Measurements from ENCODE around the gene PKNOX2.
A peak's percentile ranks its signal among the peaks of the same experiment; 100 is the strongest.

Gene PKNOX2

GRCh38 chr11:125372911-125373310 is 208.4 kb downstream of the PKNOX2 start:
- Mint-ChIP-seq H3K9me3 (no peaks in the 10 kb centered on the region), H3K4me3 (no peak overlapping the region), H3K36me3 (ENCODE audit: low read depth) (peaks cover 24% of the 10 kb centered on the region), H3K27me3 (ENCODE audit: low read depth, poor library complexity) (no peaks in the 10 kb centered on the region), H3K4me1 (peaks cover 88% of the 10 kb centered on the region), H3K27ac (no peak overlapping the region)
- no peak for DNase-seq
- TF ChIP-seq, protein P1, sequence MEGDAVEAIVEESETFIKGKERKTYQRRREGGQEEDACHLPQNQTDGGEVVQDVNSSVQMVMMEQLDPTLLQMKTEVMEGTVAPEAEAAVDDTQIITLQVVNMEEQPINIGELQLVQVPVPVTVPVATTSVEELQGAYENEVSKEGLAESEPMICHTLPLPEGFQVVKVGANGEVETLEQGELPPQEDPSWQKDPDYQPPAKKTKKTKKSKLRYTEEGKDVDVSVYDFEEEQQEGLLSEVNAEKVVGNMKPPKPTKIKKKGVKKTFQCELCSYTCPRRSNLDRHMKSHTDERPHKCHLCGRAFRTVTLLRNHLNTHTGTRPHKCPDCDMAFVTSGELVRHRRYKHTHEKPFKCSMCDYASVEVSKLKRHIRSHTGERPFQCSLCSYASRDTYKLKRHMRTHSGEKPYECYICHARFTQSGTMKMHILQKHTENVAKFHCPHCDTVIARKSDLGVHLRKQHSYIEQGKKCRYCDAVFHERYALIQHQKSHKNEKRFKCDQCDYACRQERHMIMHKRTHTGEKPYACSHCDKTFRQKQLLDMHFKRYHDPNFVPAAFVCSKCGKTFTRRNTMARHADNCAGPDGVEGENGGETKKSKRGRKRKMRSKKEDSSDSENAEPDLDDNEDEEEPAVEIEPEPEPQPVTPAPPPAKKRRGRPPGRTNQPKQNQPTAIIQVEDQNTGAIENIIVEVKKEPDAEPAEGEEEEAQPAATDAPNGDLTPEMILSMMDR (IDR thresholded peaks at IDR 0.05) = no peak

- no peak overlapping the region for H3K27ac Mint-ChIP-seq
- H3K9me3 Mint-ChIP-seq = no peaks in the 10 kb centered on the region
- TF ChIP-seq, protein P1 (IDR thresholded peaks at IDR 0.05) = no peak
Observed at GRCh38 chr11:125373426-125374391, 209.2 kb downstream of the PKNOX2 start.

GRCh38 chr11:125374398-125374797 is 209.8 kb downstream of the PKNOX2 start:
- no peak overlapping the region for H3K4me3 Mint-ChIP-seq
- H3K27ac Mint-ChIP-seq = no peak overlapping the region
- peaks cover 100% of the 10 kb centered on the region for H3K4me1 Mint-ChIP-seq
- no peaks in the 10 kb centered on the region for H3K9me3 Mint-ChIP-seq
- TF ChIP-seq, protein P1 (IDR thresholded peaks at IDR 0.05) = no peak
- no peak for DNase-seq
- H3K36me3 Mint-ChIP-seq (ENCODE audit: low read depth) = peaks cover 15% of the 10 kb centered on the region
- no peaks in the 10 kb centered on the region for H3K27me3 Mint-ChIP-seq (ENCODE audit: low read depth, poor library complexity)

More at GRCh38 chr11:125373426-125374391, 209.2 kb downstream of the PKNOX2 start:
- no peak overlapping the region for H3K4me3 Mint-ChIP-seq
- peaks cover 17% of the 10 kb centered on the region for H3K36me3 Mint-ChIP-seq (ENCODE audit: low read depth)
- H3K27me3 Mint-ChIP-seq (ENCODE audit: low read depth, poor library complexity) = no peaks in the 10 kb centered on the region
- DNase-seq = no peak
- peaks cover 96% of the 10 kb centered on the region for H3K4me1 Mint-ChIP-seq

DNA sequence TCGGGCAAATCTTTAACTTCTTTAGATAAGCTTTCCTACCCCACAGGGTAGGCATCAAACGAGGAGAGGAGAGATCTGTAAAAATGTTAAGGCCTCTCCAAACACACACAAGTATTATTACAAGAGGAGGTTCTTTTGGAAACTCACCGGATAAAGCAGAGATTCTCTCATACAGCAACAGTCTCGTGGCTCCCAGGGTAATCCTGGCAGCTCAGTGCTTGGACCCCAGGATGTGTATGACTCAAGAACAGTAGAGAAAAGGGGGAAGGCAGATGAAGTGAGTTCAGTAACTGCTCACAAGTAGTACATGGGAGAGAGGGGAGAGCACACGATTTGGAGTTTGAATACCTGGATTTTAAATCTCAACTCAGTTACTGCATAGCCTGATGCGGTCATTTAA is 210.6 kb downstream of the PKNOX2 start:
- peak overlapping the region; percentile 47 for H3K27ac Mint-ChIP-seq
- H3K4me1 Mint-ChIP-seq = peaks cover 100% of the 10 kb centered on the region
- TF ChIP-seq, protein P1 (IDR thresholded peaks at IDR 0.05) = no peak
- no peaks in the 10 kb centered on the region for H3K9me3 Mint-ChIP-seq
- H3K4me3 Mint-ChIP-seq = no peak overlapping the region
- no peak for DNase-seq
- H3K27me3 Mint-ChIP-seq (ENCODE audit: low read depth, poor library complexity) = no peaks in the 10 kb centered on the region
- H3K36me3 Mint-ChIP-seq (ENCODE audit: low read depth) = peaks cover 12% of the 10 kb centered on the region

DNA sequence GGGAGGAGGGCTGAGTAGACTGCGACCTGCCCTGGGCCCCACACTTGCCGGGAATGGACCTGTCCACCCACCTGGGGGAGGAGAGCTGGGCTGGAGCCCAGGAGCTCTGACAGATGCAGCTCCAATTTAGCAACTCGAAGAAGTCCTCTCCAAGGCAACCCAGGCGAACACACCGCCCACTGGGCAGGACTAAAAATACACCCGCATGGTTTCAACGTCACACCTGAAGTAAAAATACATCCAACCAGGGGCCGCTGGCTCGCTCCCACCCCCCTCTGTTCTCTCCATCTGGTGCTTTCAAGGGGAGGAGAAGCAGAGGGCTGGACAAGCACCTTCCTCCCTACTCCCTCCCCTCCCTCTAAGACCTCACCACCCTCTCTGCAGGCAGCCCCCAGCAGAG is 211.6 kb downstream of the PKNOX2 start:
- DNase-seq = no peak

More for the DNA sequence above, 211.6 kb downstream of the PKNOX2 start:
- Mint-ChIP-seq H3K4me1 (peaks cover 100% of the 10 kb centered on the region), H3K27ac (no peak overlapping the region), H3K36me3 (ENCODE audit: low read depth) (peaks cover 12% of the 10 kb centered on the region), H3K4me3 (peak overlapping the region; percentile 1), H3K9me3 (no peaks in the 10 kb centered on the region), H3K27me3 (ENCODE audit: low read depth, poor library complexity) (peaks cover 4% of the 10 kb centered on the region)
- TF ChIP-seq, protein P1 (IDR thresholded peaks at IDR 0.05) = no peak
